ENCODE results near the gene KNDC1. TPM values are rescaled to one million over a fixed set of nuclear protein-coding genes. Genes with fewer than 3 reads are reported as not detected.

Gene KNDC1
- total and polyA plus RNA-seq, 2 of the 13 experiments (the other 11 are each of a cell fraction or from before 2014, with no cell fraction given): 0.69 TPM; not detected in 1

DNA sequence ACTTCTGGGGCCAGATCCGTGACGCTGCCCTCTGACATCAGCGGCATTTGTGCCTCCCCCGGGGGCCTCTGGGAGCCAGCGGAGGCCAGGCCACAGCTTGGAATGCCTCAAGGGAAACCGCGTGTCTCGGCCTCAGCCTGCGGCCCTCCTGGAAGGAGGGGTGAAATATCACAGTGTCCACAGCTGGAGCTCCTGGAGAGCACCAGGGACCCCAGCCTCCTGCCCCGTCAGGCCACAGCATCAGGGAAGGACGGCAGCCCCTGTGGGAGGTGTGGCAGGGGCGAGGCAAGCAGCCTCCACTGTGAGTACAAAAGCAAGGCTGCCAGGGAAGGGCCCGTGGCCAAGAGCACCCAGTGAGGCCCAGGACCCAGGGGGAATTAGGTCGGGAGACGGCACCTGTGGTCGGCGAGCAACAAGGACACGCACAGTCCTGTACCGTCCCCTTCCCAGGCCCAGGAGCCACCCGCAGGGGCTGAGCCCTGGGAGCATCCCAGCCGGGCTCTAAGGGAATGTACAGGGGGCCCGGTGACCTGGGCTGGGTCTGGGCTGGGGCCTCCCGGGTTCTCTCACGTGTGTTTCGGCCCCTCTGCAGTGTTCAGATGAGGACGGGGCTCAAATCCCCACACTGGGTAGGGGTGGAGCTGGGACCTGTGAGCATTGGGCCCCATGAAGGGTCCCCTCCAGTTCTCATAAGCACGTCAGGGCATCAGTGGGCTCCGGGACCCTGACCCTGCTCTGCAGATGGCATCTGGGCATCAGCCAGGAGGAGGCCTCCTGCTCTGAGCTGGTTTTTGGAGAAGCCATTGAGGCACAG is 18.7 kb upstream of the KNDC1 start:
- CTCF ChIA-PET (ENCODE audit: low intra/inter-chr PET ratio, low total read pairs): no interaction called here
- 27% methylated on average over 7 of the region's 28 CpGs for WGBS (ENCODE audit: low lambda C conversion rate)
- TF ChIP-seq KDM1A (CRISPR knock-in tag; IDR thresholded peaks at IDR 0.05) (no peak), MEIS2 (CRISPR knock-in tag; IDR thresholded peaks at IDR 0.05) (no peak), DPF2 (CRISPR knock-in tag; IDR thresholded peaks at IDR 0.05; ENCODE audit: borderline replicate concordance, low read depth) (no peak), HMG20A (CRISPR knock-in tag; IDR thresholded peaks at IDR 0.05; ENCODE audit: borderline replicate concordance) (no peak), E2F1 (CRISPR knock-in tag; IDR thresholded peaks at IDR 0.05) (no peak), SALL2 (CRISPR knock-in tag; IDR thresholded peaks at IDR 0.05) (no peak), ZNF260 (CRISPR knock-in tag; IDR thresholded peaks at IDR 0.05; ENCODE audit: borderline replicate concordance, low read depth) (no peak), GRHL1 (CRISPR knock-in tag; conservative IDR thresholded peaks at IDR 0.05) (no peak), ZNF557 (CRISPR knock-in tag; IDR thresholded peaks at IDR 0.05) (no peak), ZNF616 (CRISPR knock-in tag; IDR thresholded peaks at IDR 0.05; ENCODE audit: low read depth) (no peak), FOXA3 (CRISPR knock-in tag; IDR thresholded peaks at IDR 0.05) (no peak), ZNF775 (CRISPR knock-in tag; IDR thresholded peaks at IDR 0.05; ENCODE audit: borderline replicate concordance) (no peak), PITX1 (CRISPR knock-in tag; IDR thresholded peaks at IDR 0.05) (no peak), TCF7 (IDR thresholded peaks at IDR 0.05; ENCODE audit: low read depth) (no peak), REL (CRISPR knock-in tag; conservative IDR thresholded peaks at IDR 0.05) (no peak), GFI1 (CRISPR knock-in tag; IDR thresholded peaks at IDR 0.05; ENCODE audit: borderline replicate concordance) (no peak), TAF1 (CRISPR knock-in tag; IDR thresholded peaks at IDR 0.05) (no peak)
- TF ChIP-seq, protein P1, sequence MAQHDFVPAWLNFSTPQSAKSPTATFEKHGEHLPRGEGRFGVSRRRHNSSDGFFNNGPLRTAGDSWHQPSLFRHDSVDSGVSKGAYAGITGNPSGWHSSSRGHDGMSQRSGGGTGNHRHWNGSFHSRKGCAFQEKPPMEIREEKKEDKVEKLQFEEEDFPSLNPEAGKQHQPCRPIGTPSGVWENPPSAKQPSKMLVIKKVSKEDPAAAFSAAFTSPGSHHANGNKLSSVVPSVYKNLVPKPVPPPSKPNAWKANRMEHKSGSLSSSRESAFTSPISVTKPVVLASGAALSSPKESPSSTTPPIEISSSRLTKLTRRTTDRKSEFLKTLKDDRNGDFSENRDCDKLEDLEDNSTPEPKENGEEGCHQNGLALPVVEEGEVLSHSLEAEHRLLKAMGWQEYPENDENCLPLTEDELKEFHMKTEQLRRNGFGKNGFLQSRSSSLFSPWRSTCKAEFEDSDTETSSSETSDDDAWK (CRISPR knock-in tag; IDR thresholded peaks at IDR 0.05): no peak

More for the DNA sequence above, 18.7 kb upstream of the KNDC1 start:
- no peaks in the 10 kb centered on the region for H3K9me3 ChIP-seq (ENCODE audit: low read length)
- no TSS peak for BruUV-seq (replicated peaks)
- no peak for FAIRE-seq
- in situ Hi-C loops (cut with HindIII; ENCODE audit: extremely low pct_ligation_motif_present, low pct_unique_long_range_greater_than_20kb) (no loop called here), intact Hi-C loops (cut with micrococcal nuclease; ENCODE audit: unreplicated experiment) (no loop called here)
- peaks cover 5% of the 10 kb centered on the region; the same call in 1 of the 2 replicates for H4K20me1 ChIP-seq (ENCODE audit: insufficient read depth, low read length)
- no peak overlapping the region for H3K4me3 ChIP-seq (replicated peaks in 1 of 3; ENCODE audit: insufficient read depth in 1 of 3, low read depth in 2 of 3, low read length in 3 of 3)
- peaks cover 4 to 40% of the 10 kb centered on the region in 2 experiments for H3K27me3 ChIP-seq (ENCODE audit: control insufficient read depth in 1 of 2, insufficient read depth in 2 of 2, low read length in 2 of 2)
- no peak for DNase-seq (ENCODE audit: low spot score)
- H3K4me1 ChIP-seq (ENCODE audit: insufficient read depth, low read length): no peaks in the 10 kb centered on the region
- POLR2A ChIA-PET: no interaction called here
- H3K27ac ChIP-seq (ENCODE audit: extremely low read length, insufficient read depth, low read length): no peak overlapping the region
- H3K9ac ChIP-seq (ENCODE audit: insufficient read depth, low read depth, low read length): no peak overlapping the region
- no peaks in the 10 kb centered on the region for H3K36me3 ChIP-seq (replicated peaks in 1 of 2; ENCODE audit: control insufficient read depth in 1 of 2, insufficient read depth in 2 of 2, low read length in 2 of 2)
- H2AFZ ChIP-seq (ENCODE audit: low read length): no peak overlapping the region
- no peak; the same call in 1 of the 3 replicates for ATAC-seq
- no peak overlapping the region for H3K4me2 ChIP-seq (ENCODE audit: low read depth, low read length)
- H3K79me2 ChIP-seq (ENCODE audit: insufficient read depth, low read length): no peaks in the 10 kb centered on the region

All from HepG2 (cell line).